Stomach (tissue), 4 donors: ENCODE data around the gene WWOX.

Experiments
- CTCF ChIP-seq, 7 experiments: fragments of 450-650 bp in 4 of 7; fragments of 200-600 bp in 3 of 7; sonication (generic) in 3 of 7; IDR thresholded peaks; one replicate each; pipeline ENCODE4 v1.5.1; 2016 to 2019; ENCODE audit warnings: antibody characterized with exemption in 7 of 7, control low read depth in 2 of 7, mild to moderate bottlenecking in 1 of 7
- EP300 ChIP-seq: sonication (generic); formaldehyde crosslinking; IDR thresholded peaks from one replicate; pipeline ENCODE4 v1.6.1; 2017; ENCODE audit warnings: antibody characterized with exemption
- POLR2A ChIP-seq, 4 donors: fragments of 450-650 bp; IDR thresholded peaks; one replicate each; pipeline ENCODE4 v1.6.1; 2016; ENCODE audit warnings: antibody characterized with exemption in 4 of 4, control low read depth in 2 of 4, mild to moderate bottlenecking in 1 of 4, moderate library complexity in 1 of 4
- POLR2AphosphoS5 ChIP-seq, 3 donors: sonication (generic); formaldehyde crosslinking; IDR thresholded peaks; one replicate each; pipeline ENCODE4 v1.6.1; 2016; ENCODE audit warnings: antibody characterized with exemption in 3 of 3

GRCh38 chr16:78129349-78129748 lies 29.9 kb downstream of the WWOX start:
- TF ChIP-seq CTCF (IDR thresholded peaks at IDR 0.05) (no peak), POLR2AphosphoS5 (IDR thresholded peaks at IDR 0.05) (no peak), EP300 (no peak), POLR2A (IDR thresholded peaks at IDR 0.05) (no peak)
